GM12873 (cell line): ENCODE measurements around the gene TEKT5.

Experiments used
- TF ChIP-seq, protein P1 (sequence below): IDR thresholded peaks from 2 replicates; pipeline ENCODE4 v1.5.1; 2012; ENCODE audit warnings: low read depth, mild to moderate bottlenecking, moderate library complexity, low read length, control low read depth; ENCODE audit not compliant: insufficient read depth; ENCODE audit errors: missing control alignments

The TEKT5 gene

DNA sequence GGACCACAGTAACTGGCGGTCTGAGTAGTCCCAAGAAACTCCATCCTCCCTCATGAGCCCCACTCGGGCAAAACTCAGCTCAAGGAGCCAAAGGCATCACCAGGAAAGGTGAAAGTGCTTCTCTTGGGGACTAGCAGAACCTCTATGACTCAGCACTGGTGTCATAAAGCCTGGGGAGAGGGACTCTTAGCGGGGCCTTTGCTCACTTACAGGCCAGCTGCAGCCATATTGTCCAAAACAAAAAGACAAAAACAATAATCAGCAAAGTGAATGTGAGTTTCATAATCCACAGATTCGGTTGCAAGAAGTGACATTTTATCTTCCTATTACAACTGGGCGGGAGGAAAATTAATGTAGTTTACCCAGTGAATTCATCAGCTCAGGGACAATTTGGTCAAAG, at the start of gene TEKT5:
Gene TEKT5, minus strand, starts transcription at position 101 of the 400 bp plus-strand sequence. Its CDS starts 57 bp downstream, at position 44.
- TF ChIP-seq, protein P1, sequence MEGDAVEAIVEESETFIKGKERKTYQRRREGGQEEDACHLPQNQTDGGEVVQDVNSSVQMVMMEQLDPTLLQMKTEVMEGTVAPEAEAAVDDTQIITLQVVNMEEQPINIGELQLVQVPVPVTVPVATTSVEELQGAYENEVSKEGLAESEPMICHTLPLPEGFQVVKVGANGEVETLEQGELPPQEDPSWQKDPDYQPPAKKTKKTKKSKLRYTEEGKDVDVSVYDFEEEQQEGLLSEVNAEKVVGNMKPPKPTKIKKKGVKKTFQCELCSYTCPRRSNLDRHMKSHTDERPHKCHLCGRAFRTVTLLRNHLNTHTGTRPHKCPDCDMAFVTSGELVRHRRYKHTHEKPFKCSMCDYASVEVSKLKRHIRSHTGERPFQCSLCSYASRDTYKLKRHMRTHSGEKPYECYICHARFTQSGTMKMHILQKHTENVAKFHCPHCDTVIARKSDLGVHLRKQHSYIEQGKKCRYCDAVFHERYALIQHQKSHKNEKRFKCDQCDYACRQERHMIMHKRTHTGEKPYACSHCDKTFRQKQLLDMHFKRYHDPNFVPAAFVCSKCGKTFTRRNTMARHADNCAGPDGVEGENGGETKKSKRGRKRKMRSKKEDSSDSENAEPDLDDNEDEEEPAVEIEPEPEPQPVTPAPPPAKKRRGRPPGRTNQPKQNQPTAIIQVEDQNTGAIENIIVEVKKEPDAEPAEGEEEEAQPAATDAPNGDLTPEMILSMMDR, result no peak

DNA sequence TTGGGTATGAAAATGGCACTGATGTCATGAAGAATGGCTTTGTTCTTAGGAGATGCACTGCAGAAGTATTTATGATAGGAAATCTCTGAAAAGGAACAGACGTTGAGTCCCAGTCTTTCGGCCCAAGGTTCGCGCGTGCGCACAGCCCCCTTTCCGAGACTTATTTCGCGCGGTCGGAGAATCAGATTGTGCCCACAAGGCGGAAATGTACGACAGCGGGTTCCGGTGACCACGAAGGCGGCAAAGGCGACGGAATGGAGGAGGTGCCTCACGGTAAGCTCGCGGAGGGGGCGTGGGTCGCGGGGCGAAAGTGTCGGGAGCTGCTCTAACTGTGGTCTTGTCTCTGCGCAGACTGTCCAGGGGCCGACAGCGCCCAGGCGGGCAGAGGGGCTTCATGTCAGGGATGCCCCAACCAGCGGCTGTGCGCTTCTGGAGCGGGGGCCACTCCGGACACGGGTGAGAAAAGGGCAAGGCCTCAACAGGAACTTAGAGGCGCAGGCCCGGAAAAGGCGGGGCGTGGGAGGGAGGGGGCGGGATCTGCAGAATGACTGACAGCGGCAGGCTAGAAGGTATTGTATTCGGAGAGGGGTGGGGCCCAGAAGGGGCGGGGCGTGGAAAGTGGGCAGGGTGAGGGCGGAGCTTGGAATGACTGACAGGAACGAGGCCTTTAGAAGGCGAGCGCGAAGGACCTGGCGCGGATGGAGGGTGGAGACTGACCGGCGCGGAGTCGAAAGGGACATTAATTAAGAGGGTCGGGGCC, 49.1 kb upstream of the TEKT5 start, which contains the start of gene NUBP1:
Gene NUBP1, plus strand, starts transcription at position 233 of the 760 bp plus-strand sequence. Its CDS starts 22 bp downstream, at position 255.
- TF ChIP-seq, protein P1, result no peak

DNA sequence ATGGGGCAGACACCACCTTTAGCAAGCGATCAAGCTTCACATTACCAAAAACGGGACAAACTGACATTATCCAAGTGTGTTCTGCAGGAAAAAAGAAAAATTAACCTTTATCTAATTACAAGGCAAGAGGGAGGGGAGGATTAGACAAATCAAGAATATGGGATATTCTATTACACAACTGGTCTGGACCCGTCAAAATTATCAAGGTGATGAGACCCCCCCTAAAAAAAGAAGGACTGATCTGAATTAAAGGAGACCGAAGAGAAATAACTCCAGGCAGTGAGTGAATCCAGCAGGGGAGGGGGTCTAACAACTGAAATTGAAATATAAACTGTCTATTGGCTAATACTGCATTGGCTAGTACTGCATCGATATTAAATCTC, 48.5 kb upstream of the TEKT5 start:
- TF ChIP-seq, protein P1, result no peak

DNA sequence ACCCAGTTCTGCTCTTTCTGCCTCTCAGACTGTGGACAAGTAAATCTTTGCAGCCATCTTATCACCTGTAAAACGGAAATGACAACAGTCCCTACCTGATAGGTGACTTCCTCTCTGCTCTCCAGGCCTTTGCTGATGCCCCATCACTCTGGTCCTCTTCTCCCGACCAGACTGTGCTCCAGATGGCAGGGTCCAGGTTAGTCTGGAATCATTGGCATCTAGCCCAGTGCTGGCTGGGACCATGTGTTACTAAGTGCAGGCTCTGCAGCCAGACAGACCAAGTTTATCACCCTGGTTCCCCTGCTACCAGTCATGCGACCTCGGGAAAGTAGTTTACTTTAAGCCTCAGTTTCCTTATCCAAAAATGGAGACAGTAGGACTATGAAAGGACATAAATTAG, 47.1 kb upstream of the TEKT5 start:
- TF ChIP-seq, protein P1, result no peak

DNA sequence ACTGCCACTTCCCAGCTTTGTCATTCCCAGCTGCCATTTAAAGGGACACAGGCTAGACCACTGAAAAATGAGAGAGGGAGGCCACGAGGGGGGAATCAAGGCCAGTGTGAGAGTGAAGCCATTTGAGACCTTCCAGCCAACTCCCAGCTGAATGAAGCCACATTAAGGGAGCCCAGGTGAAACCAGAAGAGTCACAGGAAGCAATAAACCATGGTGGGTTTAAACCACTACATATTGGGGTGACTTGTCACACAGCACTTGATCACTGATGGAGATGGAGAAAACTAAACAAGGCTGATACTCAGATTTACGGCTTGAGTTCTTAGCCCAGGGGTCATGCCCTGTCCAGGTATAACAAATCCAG, 46.1 kb upstream of the TEKT5 start:
- TF ChIP-seq, protein P1, result no peak

DNA sequence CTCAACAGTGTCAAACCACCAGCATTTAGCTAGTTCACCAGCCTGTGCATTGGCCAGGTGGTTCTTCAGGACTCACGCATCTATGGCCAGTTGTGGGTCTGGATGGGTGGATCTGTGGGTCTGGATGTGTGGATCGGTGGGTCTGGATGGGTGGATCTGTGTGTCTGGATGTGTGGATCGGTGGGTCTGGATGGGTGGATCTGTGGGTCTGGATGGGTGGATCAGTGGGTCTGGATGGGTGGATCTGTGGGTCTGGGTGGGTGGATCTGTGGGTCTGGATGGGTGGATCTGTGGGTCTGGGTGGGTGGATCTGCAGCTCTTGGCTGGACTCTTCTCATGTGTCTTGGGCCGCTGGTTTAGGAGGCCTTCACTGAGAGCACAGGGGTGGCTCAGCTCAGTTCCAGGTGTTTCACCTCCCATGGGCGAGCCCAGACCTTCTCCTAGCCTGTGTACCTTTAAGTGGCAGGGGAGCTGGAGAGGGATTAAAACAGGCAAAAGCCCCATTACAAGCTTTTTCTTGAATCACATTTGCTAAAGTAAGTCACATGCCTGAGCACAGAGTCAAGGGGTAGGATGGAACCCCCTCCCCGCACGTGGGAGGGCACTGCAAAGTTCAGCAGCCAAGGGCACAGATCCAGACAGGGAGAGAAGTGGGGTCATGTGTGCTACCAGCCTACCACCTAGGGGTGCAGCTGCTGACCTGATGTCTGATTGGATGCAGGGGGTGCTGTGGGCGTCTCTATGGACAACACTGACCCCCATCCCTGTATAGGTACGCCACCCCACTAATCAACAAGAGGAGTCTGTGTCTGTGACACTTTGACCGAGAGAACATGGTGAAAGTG, 45.5 kb upstream of the TEKT5 start:
- TF ChIP-seq, protein P1, result no peak

DNA sequence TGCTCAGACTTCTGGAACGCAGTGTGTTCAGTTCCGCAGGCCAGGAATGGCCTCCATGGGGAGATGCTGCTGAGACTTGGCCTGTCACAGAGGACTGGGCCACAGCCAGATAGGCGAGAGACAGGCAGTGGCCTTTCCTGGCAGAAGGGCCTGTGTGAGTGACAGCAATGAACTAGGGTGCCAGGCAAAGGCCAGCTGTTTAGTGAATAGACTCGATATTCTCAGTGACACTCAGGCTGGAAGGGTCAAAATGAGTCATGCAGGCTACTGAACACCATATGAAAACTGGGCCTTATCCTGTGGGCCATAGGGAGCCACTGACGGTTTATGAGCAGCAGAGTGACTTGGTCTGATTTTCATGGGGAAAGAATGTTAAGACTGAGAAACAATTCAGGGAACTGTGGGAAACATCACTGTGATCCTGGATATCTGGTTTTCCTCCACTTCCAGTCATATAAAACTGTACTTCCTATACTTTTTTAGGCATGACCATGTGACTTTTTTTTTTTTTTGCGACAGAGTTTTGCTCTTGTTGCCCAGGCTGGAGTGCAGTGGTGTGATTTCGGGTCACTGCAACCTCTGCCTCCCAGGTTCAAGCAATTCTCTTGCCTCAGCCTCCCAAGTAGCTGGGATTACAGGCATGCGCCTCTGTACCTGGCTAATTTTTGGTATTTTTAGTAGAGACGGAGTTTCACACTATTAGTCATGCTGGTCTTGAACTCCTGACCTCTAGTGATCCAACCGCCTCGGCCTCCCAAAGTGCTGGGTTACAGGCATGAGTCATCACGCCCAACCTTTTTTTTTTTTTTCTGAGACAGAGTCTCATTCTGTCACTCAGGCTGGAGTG, 43.7 kb upstream of the TEKT5 start:
- TF ChIP-seq, protein P1, result no peak
